Panc1 (cell line): ENCODE results near the gene USH1G.

Experiments
- CTCF ChIP-seq: fragments of 450-650 bp; IDR thresholded peaks from 2 replicates; pipeline ENCODE4 v1.5.1; 2017; ENCODE audit warnings: mild to moderate bottlenecking
- TCF7L2 ChIP-seq: IDR thresholded peaks from 2 replicates; pipeline ENCODE4 v1.6.1; 2011; ENCODE audit warnings: mild to moderate bottlenecking, low read depth, low read length, inconsistent platforms

GRCh38 chr17:74964246-74964761 is 41.2 kb upstream of the USH1G start:
- no peak for TF ChIP-seq TCF7L2
- no peak for TF ChIP-seq CTCF
